HCT116 (cell line): ENCODE data around the gene ANO3.

ENCODE experiments used
- MAX ChIP-seq: IDR thresholded peaks from 2 replicates; pipeline ENCODE4 v1.6.1; 2012
- POLR2A ChIP-seq: IDR thresholded peaks from 2 replicates; pipeline ENCODE4 v1.7.0; 2011; ENCODE audit warnings: borderline replicate concordance; ENCODE audit not compliant: insufficient read depth, insufficient read length; ENCODE audit errors: extremely low read depth
- SIN3A ChIP-seq: IDR thresholded peaks from 2 replicates; pipeline ENCODE4 v1.6.1; 2012; ENCODE audit warnings: low read depth
- TCF7L2 ChIP-seq: IDR thresholded peaks from 2 replicates; pipeline ENCODE4 v1.7.0; 2011; ENCODE audit warnings: borderline replicate concordance, inconsistent platforms; ENCODE audit not compliant: insufficient read depth, insufficient read length; ENCODE audit errors: extremely low read depth
- YY1 ChIP-seq: IDR thresholded peaks from 2 replicates; pipeline ENCODE4 v1.6.1; 2011; ENCODE audit warnings: low read length, low read depth, moderate library complexity, mild to moderate bottlenecking; ENCODE audit not compliant: insufficient replicate concordance; ENCODE audit errors: extremely low read depth
- TF ChIP-seq, protein P1 (sequence below), 3 experiments: fragments of 200-600 bp in 1 of 3; sonication (generic) in 1 of 3; IDR thresholded peaks in 2 of 3; conservative IDR thresholded peaks in 1 of 3; 2 replicates each; pipeline ENCODE4 v1.5.1; 2012 to 2017; ENCODE audit warnings: low read depth in 2 of 3, low read length in 2 of 3, antibody characterized with exemption in 1 of 3, borderline replicate concordance in 1 of 3, control low read depth in 1 of 3, mild to moderate bottlenecking in 1 of 3, mixed read lengths in 1 of 3, mixed run types in 1 of 3, moderate library complexity in 1 of 3; ENCODE audit not compliant: insufficient read depth in 1 of 3

GRCh38 chr11:26593691-26594090, 261.8 kb downstream of the ANO3 start:
- TF ChIP-seq, protein P1, sequence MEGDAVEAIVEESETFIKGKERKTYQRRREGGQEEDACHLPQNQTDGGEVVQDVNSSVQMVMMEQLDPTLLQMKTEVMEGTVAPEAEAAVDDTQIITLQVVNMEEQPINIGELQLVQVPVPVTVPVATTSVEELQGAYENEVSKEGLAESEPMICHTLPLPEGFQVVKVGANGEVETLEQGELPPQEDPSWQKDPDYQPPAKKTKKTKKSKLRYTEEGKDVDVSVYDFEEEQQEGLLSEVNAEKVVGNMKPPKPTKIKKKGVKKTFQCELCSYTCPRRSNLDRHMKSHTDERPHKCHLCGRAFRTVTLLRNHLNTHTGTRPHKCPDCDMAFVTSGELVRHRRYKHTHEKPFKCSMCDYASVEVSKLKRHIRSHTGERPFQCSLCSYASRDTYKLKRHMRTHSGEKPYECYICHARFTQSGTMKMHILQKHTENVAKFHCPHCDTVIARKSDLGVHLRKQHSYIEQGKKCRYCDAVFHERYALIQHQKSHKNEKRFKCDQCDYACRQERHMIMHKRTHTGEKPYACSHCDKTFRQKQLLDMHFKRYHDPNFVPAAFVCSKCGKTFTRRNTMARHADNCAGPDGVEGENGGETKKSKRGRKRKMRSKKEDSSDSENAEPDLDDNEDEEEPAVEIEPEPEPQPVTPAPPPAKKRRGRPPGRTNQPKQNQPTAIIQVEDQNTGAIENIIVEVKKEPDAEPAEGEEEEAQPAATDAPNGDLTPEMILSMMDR (IDR thresholded peaks at IDR 0.05 in 2 of 3, conservative IDR thresholded peaks at IDR 0.05 in 1 of 3; ENCODE audit: borderline replicate concordance in 1 of 3, insufficient read depth in 1 of 3, low read depth in 2 of 3, low read length in 2 of 3), result no peak
- TF ChIP-seq YY1 (no peak), MAX (no peak), SIN3A (no peak), POLR2A (no peak), TCF7L2 (no peak)
